GM23248 (cell line): ENCODE measurements around the gene BTBD16.

ENCODE experiments used
- EZH2 ChIP-seq: fragments of 200-600 bp; sonication (generic); IDR thresholded peaks from 2 replicates; pipeline ENCODE4 v1.6.1; 2018; ENCODE audit warnings: antibody characterized with exemption, mild to moderate bottlenecking; ENCODE audit not compliant: insufficient read depth, poor library complexity, severe bottlenecking
- EZH2phosphoT487 ChIP-seq: fragments of 200-600 bp; sonication (generic); IDR thresholded peaks from 2 replicates; pipeline ENCODE4 v1.6.1; 2018; ENCODE audit warnings: antibody characterized with exemption, moderate library complexity, mild to moderate bottlenecking, low read depth; ENCODE audit not compliant: insufficient read depth

DNA sequence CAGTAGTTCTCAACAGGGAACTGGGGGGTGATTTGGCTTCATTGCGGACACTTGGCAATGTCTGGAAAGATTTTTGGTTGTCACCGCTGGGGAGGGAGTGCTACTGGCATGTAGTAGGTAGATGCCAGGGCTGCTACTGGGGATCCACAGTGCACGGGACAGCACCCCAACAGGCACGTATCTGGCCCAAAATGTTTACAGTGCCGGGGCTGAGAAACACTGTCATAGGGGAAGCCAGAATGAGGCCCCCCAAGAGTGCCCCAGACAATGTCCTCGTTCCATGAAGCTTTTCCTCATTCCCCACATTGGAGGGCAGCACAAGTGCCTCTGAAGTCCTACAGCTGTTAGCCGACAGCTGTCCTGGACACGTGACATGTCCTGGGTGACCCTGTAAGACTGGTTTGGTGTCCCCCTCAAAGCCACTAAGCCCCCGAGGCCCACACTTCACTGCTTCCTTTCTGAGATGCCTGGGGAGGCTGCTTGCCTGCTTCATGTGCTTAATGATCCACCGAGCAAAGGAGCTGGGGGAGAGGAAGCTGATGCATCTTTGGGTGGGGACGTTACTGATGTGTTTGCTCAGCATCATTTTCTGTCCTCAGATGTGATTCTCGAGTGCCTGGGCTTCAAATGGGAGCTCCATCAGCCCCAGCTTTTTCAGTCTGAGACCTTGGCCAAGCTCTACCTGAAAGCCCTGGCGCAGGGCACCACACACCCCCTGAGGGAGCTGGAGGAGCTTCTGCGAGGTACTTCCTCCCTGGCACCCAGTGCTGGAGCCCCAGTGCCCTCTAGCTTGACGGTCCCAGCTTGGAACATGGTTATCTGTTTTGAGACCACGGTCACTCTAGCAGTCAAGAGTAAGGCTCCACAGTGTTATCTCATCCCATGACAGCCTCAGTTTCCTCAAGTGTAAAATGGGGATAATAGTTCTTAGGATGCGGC lies 14.7 kb downstream of the BTBD16 start:
- TF ChIP-seq EZH2phosphoT487: no peak
- no peak for TF ChIP-seq EZH2
